GM12801 (cell line): ENCODE measurements around the gene SLC9A2.

Source experiments
- CTCF ChIP-seq: IDR thresholded peaks from one replicate; pipeline ENCODE4 v1.5.1; 2011; ENCODE audit warnings: control low read depth; ENCODE audit not compliant: insufficient read length; ENCODE audit errors: extremely low read depth

The SLC9A2 gene

GRCh38 chr2:102690012-102690411, 70.7 kb downstream of the SLC9A2 start:
- no peak for TF ChIP-seq CTCF

- TF ChIP-seq CTCF: no peak
Measured at GRCh38 chr2:102696463-102696862, 77.1 kb downstream of the SLC9A2 start.

- TF ChIP-seq CTCF: no peak
Measured at GRCh38 chr2:102698369-102699111, 79.2 kb downstream of the SLC9A2 start.

DNA sequence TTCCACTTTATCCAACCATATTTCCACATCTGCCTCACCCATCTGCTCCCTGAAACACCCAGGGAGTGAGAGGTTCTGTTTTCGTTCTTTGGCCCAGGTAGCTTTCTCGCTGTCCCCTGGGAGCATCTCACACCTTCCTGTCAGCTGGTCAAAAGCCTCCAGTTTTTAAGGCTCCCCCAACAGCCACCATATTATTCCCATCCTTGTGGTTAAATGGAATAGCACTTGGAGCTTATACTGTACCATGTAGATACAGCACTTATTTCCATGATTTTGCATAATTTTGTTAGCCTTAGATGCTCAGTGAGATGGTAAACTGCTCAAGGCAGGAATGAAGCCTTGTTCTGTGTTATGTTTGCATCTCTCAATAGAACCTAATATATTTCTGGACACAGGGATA, 84.0 kb downstream of the SLC9A2 start:
- TF ChIP-seq CTCF: no peak

GRCh38 chr2:102703748-102704147, 84.4 kb downstream of the SLC9A2 start:
- no peak for TF ChIP-seq CTCF

DNA sequence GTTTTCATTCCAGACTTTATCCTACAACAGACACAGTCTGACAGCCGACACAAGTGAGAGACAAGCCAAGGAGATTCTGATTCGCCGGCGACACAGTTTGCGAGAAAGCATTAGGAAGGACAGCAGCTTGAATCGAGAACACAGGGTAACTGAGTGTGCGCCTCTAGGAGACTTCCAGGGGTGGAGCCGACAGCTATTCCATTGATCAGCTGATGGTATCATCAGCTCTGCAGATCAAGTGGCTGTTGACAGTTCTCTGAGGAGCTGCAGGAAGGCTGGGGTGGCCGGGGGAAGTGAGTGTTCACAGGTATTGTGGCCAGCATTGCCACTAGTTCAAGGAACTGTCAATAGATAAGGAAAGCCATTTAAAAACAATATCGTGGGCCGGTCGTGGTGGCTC, 85.2 kb downstream of the SLC9A2 start:
- TF ChIP-seq CTCF: no peak

DNA sequence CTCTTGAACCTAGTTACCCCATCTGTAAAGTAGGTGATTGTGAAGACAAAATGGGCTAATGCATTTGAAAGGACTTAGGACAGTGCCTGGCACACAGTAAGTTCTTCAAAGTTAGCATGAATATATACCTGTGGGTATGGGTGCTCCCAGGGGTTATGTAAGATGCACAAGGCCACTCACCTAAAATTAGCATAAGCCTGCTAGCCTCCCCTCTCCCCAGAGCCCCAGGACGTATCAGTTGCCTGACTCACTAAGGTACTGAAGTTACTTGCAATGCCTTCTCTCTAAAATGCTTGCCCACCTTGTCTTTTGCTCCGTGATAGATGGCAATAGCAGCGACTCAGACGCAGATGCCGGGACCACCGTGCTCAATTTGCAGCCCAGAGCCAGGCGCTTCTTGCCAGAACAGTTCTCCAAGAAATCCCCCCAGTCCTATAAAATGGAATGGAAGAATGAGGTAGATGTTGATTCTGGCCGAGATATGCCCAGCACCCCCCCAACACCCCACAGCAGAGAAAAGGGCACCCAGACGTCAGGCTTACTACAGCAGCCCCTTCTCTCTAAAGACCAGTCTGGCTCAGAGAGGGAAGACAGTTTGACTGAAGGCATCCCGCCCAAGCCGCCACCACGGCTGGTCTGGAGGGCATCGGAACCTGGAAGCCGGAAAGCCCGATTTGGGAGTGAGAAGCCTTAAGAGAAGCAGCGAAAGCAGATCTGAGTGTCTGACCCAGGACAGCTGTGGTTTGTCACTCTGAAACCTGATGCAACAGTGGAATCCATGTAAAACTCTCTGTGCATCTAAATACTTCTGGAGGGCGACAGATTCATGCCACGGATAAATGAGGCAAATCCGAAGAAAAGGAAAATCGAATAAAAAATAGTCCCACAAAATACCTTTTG, 88.7 kb downstream of the SLC9A2 start:
- TF ChIP-seq CTCF: no peak
